ENCODE data around the gene CCNA2.

CCNA2 gene

DNA sequence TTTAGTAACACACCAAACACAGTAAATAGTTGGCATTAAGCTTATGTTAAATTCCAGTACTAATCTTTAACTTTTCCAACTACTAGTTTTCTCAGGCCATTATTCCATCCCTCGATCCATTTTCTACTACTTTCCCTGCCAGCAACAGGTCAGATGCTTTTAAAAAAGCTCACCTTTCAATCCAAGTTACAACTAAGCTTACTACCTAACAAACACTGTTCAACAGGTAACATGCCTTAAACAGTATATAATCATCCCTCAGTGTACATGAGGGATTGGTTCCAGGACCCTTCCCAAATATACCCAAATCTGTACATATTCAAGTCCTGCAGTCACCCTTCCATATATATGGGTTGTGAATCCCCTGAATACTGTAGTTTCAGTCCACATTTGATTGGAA lies 5.5 kb downstream of the CCNA2 start:
- TF ChIP-seq, protein P1, sequence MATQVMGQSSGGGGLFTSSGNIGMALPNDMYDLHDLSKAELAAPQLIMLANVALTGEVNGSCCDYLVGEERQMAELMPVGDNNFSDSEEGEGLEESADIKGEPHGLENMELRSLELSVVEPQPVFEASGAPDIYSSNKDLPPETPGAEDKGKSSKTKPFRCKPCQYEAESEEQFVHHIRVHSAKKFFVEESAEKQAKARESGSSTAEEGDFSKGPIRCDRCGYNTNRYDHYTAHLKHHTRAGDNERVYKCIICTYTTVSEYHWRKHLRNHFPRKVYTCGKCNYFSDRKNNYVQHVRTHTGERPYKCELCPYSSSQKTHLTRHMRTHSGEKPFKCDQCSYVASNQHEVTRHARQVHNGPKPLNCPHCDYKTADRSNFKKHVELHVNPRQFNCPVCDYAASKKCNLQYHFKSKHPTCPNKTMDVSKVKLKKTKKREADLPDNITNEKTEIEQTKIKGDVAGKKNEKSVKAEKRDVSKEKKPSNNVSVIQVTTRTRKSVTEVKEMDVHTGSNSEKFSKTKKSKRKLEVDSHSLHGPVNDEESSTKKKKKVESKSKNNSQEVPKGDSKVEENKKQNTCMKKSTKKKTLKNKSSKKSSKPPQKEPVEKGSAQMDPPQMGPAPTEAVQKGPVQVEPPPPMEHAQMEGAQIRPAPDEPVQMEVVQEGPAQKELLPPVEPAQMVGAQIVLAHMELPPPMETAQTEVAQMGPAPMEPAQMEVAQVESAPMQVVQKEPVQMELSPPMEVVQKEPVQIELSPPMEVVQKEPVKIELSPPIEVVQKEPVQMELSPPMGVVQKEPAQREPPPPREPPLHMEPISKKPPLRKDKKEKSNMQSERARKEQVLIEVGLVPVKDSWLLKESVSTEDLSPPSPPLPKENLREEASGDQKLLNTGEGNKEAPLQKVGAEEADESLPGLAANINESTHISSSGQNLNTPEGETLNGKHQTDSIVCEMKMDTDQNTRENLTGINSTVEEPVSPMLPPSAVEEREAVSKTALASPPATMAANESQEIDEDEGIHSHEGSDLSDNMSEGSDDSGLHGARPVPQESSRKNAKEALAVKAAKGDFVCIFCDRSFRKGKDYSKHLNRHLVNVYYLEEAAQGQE (IDR thresholded peaks at IDR 0.05; ENCODE audit: low read depth): no peak
- no peak for TF ChIP-seq ZBTB7A (IDR thresholded peaks at IDR 0.05; ENCODE audit: low read depth)
- TF ChIP-seq EGR1 (IDR thresholded peaks at IDR 0.05): no peak
- no peak for TF ChIP-seq CREB1 (IDR thresholded peaks at IDR 0.05; ENCODE audit: low read depth)
- TF ChIP-seq, protein P2, sequence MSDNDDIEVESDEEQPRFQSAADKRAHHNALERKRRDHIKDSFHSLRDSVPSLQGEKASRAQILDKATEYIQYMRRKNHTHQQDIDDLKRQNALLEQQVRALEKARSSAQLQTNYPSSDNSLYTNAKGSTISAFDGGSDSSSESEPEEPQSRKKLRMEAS (IDR thresholded peaks at IDR 0.05): no peak

DNA sequence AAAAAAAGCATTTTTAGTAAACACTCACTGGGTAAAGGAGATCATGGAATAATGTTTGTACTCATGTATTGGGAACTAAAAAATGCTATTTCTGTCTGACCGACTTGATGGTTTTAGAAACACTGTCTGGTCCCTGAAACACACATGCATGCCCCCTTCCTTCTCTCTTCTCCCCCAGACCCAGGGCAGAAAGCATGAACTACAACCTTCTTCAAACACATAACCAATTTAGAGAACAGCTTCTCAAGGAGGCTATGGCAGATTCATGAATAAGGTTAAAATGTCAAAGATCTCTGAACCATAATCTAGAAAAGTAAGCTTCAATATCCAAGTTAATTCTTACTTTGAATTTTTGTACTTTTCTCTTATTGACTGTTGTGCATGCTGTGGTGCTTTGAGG lies 6.0 kb downstream of the CCNA2 start:
- TF ChIP-seq TEAD4 (IDR thresholded peaks at IDR 0.05): no peak
- TF ChIP-seq TAF1 (IDR thresholded peaks at IDR 0.05; ENCODE audit: low read depth): no peak
- TF ChIP-seq EP300 (IDR thresholded peaks at IDR 0.05; ENCODE audit: borderline replicate concordance): no peak
- TF ChIP-seq FOXM1 (IDR thresholded peaks at IDR 0.05; ENCODE audit: borderline replicate concordance, low read depth): no peak
- no peak for TF ChIP-seq YY1 (IDR thresholded peaks at IDR 0.05; ENCODE audit: low read depth)
- TF ChIP-seq, protein P2 (IDR thresholded peaks at IDR 0.05): no peak
- TF ChIP-seq ZBTB7A (IDR thresholded peaks at IDR 0.05; ENCODE audit: low read depth): no peak
- no peak for TF ChIP-seq NFIC (IDR thresholded peaks at IDR 0.05)
- no peak for TF ChIP-seq CEBPB (IDR thresholded peaks at IDR 0.05)
- TF ChIP-seq, protein P1 (IDR thresholded peaks at IDR 0.05; ENCODE audit: low read depth): no peak
- TF ChIP-seq USF1 (IDR thresholded peaks at IDR 0.05): no peak

GRCh38 chr4:121817006-121817405 lies 6.7 kb downstream of the CCNA2 start:
- TF ChIP-seq TAF1 (IDR thresholded peaks at IDR 0.05; ENCODE audit: low read depth) (no peak), YY1 (IDR thresholded peaks at IDR 0.05; ENCODE audit: low read depth) (no peak), USF1 (IDR thresholded peaks at IDR 0.05) (no peak), ZBTB7A (IDR thresholded peaks at IDR 0.05; ENCODE audit: low read depth) (no peak), CEBPB (IDR thresholded peaks at IDR 0.05) (no peak), NFIC (IDR thresholded peaks at IDR 0.05) (no peak), TEAD4 (IDR thresholded peaks at IDR 0.05) (no peak)
- TF ChIP-seq, protein P2 (IDR thresholded peaks at IDR 0.05): no peak

- TF ChIP-seq NFIC (IDR thresholded peaks at IDR 0.05): no peak
- no peak for TF ChIP-seq TAF1 (IDR thresholded peaks at IDR 0.05; ENCODE audit: low read depth)
- TF ChIP-seq TCF12 (IDR thresholded peaks at IDR 0.05; ENCODE audit: low read depth): no peak
- TF ChIP-seq, protein P2 (IDR thresholded peaks at IDR 0.05): no peak
- TF ChIP-seq, protein P1 (IDR thresholded peaks at IDR 0.05; ENCODE audit: low read depth): no peak
- no peak for TF ChIP-seq USF1 (IDR thresholded peaks at IDR 0.05)
- no peak for TF ChIP-seq YY1 (IDR thresholded peaks at IDR 0.05; ENCODE audit: low read depth)
- TF ChIP-seq CREB1 (IDR thresholded peaks at IDR 0.05; ENCODE audit: low read depth): no peak
- no peak for TF ChIP-seq TEAD4 (IDR thresholded peaks at IDR 0.05)
Measured at GRCh38 chr4:121814756-121815155, 8.9 kb downstream of the CCNA2 start.

Measured in Ishikawa (cell line).